Globus pallidus (tissue), 1 donor: ENCODE measurements around the gene KIAA0753.

Source experiments
- DNase-seq: peaks from one replicate; pipeline ENCODE4 v3.0.0-alpha.2; 2015; ENCODE audit warnings: low spot score

The KIAA0753 gene

GRCh38 chr17:6547336-6547735, 93.2 kb downstream of the KIAA0753 start:
- DNase-seq: no peak

GRCh38 chr17:6546069-6546718, 94.3 kb downstream of the KIAA0753 start:
- no peak for DNase-seq

GRCh38 chr17:6545291-6545690, 95.2 kb downstream of the KIAA0753 start:
- no peak for DNase-seq

- DNase-seq: no peak
Measured at GRCh38 chr17:6544011-6544370, 96.5 kb downstream of the KIAA0753 start.

GRCh38 chr17:6543079-6544010, 97.2 kb downstream of the KIAA0753 start:
- no peak for DNase-seq

- no peak for DNase-seq
Measured at GRCh38 chr17:6542577-6542976, 97.9 kb downstream of the KIAA0753 start.

GRCh38 chr17:6541886-6542285, 98.6 kb downstream of the KIAA0753 start:
- no peak for DNase-seq

GRCh38 chr17:6539871-6540270, 100.6 kb downstream of the KIAA0753 start:
- DNase-seq: no peak

GRCh38 chr17:6536566-6537065, 103.9 kb downstream of the KIAA0753 start:
- no peak for DNase-seq

- DNase-seq: no peak
Measured at GRCh38 chr17:6536053-6536452, 104.5 kb downstream of the KIAA0753 start.

- DNase-seq: no peak
Measured at GRCh38 chr17:6534846-6535514, 105.5 kb downstream of the KIAA0753 start.

- no peak for DNase-seq
Measured at GRCh38 chr17:6532441-6532885, 108.0 kb downstream of the KIAA0753 start.

- DNase-seq: no peak
Measured at GRCh38 chr17:6531575-6531974, 108.9 kb downstream of the KIAA0753 start.

- no peak for DNase-seq
Measured at GRCh38 chr17:6530324-6530920, 110.1 kb downstream of the KIAA0753 start.

GRCh38 chr17:6528557-6528956, 112.0 kb downstream of the KIAA0753 start:
- no peak for DNase-seq
